ENCODE data around the gene LTB.

The LTB gene

DNA sequence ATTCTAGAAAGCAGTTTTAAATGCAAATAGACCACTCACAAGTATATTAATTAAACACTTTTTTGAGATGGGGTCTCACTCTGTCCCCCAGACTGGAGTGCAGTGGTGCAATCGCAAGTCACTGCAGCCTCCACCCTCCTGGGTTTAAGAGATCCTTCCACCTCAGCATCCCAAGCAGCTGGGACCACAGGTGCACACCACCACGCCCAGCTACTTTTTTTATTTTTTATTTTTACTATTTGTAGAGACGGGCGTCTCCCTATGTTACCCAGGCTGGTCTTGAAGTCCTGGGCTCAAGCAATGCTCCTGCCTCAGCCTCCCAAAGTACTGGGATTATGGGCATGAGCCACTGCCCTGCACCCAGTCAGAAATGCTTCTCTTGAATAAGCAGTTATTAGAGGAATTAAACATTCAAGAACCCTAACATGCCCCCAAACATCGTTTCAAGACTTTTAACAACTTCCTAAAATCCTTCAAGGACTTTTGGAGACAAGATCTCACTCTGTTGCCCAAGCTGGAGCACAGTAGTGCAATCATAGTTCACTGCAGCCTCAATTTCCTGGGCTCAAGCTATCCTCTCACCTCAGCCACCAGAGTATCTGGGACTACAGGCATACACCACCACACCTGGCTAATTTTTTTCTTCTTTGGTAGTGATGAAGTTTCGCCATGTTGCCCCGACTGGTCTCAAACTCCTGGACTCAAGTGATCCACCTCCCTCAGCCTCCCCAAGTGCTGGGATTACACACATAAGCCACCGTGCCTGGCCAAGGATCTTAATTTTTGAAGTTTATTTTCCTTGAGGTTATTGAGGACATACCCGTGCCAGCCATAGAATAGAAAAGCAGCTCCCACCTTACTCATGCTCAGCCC is 50.2 kb downstream of the LTB start:
- no peak for DNase-seq

DNA sequence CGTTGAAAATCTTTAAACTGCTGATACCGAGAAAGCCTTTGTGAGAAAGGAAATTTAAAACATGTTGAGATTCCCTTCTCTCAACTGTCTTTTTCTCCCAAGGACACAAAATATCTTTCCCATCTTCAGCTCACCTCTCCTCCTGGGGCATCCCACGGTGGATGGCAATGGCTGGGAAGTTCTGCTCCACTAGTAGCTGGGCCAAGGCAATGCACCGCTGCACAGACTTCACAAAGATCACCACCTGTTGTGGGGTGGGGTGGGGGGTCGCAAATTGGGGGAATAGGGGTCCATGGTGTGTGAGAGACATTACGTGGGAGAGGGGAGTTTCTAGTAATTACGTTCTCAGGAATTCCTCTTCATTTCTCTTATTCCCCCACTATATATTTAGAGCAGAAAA is 51.1 kb downstream of the LTB start:
- no peak for DNase-seq

DNA sequence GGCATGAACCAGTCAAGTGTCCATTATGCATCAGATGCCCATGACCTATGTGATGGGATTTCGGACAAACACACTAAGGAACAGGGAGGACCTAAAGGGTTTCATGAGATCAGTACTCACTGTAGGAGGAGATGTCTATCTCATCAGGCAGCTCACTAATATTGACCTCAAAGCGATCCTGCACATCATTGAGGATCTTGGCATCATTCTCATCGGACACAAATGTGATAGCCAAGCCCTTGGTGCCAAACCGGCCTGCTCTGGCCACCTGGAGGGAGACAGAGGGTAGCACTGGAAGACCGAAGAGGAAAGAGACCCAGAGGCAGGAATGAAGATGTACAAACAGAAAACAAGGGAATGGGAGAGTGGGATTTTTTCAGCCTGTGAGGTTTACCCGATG is 51.6 kb downstream of the LTB start:
- no peak for DNase-seq

Data from amygdala (tissue), 56 donors.